PC-3 (cell line): ENCODE results near the gene SUMO4.

Experiments used
- EZH2 ChIP-seq: fragments of 300-600 bp; sonication (generic); IDR thresholded peaks from one replicate; pipeline ENCODE4 v1.6.1; 2017; ENCODE audit warnings: antibody characterized with exemption, mild to moderate bottlenecking, low read length; ENCODE audit not compliant: unreplicated experiment
- TF ChIP-seq, protein P1 (sequence below): fragments of 300-600 bp; sonication (generic); conservative IDR thresholded peaks from 2 replicates; pipeline ENCODE4 v1.5.1; 2017; ENCODE audit warnings: antibody characterized with exemption, low read depth, mild to moderate bottlenecking, low read length

DNA sequence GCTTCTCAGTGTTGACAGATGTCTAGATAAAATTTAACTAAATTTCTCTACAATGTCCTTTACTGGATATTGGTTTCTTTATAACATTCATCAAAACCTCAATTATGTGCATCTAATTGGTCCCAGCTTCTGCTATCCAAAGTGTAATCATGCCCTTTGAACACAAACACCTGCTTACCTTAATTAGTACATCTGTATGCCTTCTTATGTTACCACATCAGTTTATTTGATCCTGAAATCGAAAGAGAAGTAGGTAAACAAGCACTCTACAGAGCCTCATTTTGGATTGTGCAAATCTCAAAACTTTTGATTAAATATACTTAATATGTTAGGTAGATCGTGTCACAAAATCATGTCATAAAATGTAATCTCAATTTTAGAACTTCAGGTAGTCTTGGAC lies 46.1 kb upstream of the SUMO4 start:
- TF ChIP-seq, protein P1, sequence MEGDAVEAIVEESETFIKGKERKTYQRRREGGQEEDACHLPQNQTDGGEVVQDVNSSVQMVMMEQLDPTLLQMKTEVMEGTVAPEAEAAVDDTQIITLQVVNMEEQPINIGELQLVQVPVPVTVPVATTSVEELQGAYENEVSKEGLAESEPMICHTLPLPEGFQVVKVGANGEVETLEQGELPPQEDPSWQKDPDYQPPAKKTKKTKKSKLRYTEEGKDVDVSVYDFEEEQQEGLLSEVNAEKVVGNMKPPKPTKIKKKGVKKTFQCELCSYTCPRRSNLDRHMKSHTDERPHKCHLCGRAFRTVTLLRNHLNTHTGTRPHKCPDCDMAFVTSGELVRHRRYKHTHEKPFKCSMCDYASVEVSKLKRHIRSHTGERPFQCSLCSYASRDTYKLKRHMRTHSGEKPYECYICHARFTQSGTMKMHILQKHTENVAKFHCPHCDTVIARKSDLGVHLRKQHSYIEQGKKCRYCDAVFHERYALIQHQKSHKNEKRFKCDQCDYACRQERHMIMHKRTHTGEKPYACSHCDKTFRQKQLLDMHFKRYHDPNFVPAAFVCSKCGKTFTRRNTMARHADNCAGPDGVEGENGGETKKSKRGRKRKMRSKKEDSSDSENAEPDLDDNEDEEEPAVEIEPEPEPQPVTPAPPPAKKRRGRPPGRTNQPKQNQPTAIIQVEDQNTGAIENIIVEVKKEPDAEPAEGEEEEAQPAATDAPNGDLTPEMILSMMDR, result no peak
- no peak for TF ChIP-seq EZH2
